Liver (tissue), 3 donors: ENCODE results near the gene CHAD.

Experiments used
- HNF4G ChIP-seq: IDR thresholded peaks from 2 replicates; pipeline ENCODE4 v1.6.1; 2016; ENCODE audit warnings: antibody characterized with exemption
- JUND ChIP-seq, 2 donors: IDR thresholded peaks; 2 replicates each; pipeline ENCODE4 v1.6.1; 2016; ENCODE audit warnings: antibody characterized with exemption in 2 of 2
- RXRA ChIP-seq, 2 donors: IDR thresholded peaks; 2 replicates each; pipeline ENCODE4 v1.6.1; 2017 to 2018; ENCODE audit warnings: antibody characterized with exemption in 2 of 2, mild to moderate bottlenecking in 1 of 2
- TF ChIP-seq, protein P1 (sequence below): fragments of 150-350 bp; IDR thresholded peaks from 2 replicates; pipeline ENCODE4 v1.5.1; 2017; ENCODE audit warnings: improper control_type of control experiment, low read depth, low read length; ENCODE audit not compliant: missing input control
- TF ChIP-seq, protein P2 (sequence below): IDR thresholded peaks from 2 replicates; pipeline ENCODE4 v1.6.1; 2016; ENCODE audit warnings: antibody characterized with exemption, mild to moderate bottlenecking
- TF ChIP-seq, protein P3 (sequence below): IDR thresholded peaks from 2 replicates; pipeline ENCODE4 v1.6.1; 2016; ENCODE audit warnings: antibody characterized with exemption
- TF ChIP-seq, protein P4 (sequence below): IDR thresholded peaks from 2 replicates; pipeline ENCODE4 v1.6.1; 2016; ENCODE audit warnings: antibody characterized with exemption
- TF ChIP-seq, protein P5 (sequence below): IDR thresholded peaks from 2 replicates; pipeline ENCODE4 v1.6.1; 2016; ENCODE audit warnings: antibody characterized with exemption
- donor health status: healthy.
- donor health status: healthy.

DNA sequence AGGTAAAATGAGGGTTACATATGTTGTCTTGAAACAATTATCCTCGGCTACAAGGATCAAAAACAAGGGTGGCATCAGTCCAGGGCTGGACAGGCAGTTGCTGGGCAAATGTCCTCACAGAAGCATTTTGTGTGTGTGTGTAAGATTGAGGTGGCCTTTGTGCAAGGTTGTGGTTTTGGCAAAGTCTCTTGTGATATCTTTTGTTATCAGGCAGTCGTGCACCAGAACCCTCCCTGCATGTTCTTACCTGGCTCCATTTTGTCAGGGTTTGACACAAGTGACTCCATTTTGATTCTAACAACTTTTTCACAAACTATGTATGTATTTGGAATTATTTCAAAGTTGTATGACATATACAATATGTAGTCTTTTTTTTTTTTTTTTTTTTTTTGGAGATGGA, 20.0 kb downstream of the CHAD start:
- TF ChIP-seq, protein P1, sequence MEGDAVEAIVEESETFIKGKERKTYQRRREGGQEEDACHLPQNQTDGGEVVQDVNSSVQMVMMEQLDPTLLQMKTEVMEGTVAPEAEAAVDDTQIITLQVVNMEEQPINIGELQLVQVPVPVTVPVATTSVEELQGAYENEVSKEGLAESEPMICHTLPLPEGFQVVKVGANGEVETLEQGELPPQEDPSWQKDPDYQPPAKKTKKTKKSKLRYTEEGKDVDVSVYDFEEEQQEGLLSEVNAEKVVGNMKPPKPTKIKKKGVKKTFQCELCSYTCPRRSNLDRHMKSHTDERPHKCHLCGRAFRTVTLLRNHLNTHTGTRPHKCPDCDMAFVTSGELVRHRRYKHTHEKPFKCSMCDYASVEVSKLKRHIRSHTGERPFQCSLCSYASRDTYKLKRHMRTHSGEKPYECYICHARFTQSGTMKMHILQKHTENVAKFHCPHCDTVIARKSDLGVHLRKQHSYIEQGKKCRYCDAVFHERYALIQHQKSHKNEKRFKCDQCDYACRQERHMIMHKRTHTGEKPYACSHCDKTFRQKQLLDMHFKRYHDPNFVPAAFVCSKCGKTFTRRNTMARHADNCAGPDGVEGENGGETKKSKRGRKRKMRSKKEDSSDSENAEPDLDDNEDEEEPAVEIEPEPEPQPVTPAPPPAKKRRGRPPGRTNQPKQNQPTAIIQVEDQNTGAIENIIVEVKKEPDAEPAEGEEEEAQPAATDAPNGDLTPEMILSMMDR, result no peak
- no peak for TF ChIP-seq RXRA (IDR thresholded peaks at IDR 0.05)
- TF ChIP-seq, protein P2, sequence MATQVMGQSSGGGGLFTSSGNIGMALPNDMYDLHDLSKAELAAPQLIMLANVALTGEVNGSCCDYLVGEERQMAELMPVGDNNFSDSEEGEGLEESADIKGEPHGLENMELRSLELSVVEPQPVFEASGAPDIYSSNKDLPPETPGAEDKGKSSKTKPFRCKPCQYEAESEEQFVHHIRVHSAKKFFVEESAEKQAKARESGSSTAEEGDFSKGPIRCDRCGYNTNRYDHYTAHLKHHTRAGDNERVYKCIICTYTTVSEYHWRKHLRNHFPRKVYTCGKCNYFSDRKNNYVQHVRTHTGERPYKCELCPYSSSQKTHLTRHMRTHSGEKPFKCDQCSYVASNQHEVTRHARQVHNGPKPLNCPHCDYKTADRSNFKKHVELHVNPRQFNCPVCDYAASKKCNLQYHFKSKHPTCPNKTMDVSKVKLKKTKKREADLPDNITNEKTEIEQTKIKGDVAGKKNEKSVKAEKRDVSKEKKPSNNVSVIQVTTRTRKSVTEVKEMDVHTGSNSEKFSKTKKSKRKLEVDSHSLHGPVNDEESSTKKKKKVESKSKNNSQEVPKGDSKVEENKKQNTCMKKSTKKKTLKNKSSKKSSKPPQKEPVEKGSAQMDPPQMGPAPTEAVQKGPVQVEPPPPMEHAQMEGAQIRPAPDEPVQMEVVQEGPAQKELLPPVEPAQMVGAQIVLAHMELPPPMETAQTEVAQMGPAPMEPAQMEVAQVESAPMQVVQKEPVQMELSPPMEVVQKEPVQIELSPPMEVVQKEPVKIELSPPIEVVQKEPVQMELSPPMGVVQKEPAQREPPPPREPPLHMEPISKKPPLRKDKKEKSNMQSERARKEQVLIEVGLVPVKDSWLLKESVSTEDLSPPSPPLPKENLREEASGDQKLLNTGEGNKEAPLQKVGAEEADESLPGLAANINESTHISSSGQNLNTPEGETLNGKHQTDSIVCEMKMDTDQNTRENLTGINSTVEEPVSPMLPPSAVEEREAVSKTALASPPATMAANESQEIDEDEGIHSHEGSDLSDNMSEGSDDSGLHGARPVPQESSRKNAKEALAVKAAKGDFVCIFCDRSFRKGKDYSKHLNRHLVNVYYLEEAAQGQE, result no peak
- TF ChIP-seq, protein P3, sequence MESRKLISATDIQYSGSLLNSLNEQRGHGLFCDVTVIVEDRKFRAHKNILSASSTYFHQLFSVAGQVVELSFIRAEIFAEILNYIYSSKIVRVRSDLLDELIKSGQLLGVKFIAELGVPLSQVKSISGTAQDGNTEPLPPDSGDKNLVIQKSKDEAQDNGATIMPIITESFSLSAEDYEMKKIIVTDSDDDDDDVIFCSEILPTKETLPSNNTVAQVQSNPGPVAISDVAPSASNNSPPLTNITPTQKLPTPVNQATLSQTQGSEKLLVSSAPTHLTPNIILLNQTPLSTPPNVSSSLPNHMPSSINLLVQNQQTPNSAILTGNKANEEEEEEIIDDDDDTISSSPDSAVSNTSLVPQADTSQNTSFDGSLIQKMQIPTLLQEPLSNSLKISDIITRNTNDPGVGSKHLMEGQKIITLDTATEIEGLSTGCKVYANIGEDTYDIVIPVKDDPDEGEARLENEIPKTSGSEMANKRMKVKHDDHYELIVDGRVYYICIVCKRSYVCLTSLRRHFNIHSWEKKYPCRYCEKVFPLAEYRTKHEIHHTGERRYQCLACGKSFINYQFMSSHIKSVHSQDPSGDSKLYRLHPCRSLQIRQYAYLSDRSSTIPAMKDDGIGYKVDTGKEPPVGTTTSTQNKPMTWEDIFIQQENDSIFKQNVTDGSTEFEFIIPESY, result no peak
- TF ChIP-seq, protein P4, sequence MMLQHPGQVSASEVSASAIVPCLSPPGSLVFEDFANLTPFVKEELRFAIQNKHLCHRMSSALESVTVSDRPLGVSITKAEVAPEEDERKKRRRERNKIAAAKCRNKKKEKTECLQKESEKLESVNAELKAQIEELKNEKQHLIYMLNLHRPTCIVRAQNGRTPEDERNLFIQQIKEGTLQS, result no peak
- TF ChIP-seq, protein P5, sequence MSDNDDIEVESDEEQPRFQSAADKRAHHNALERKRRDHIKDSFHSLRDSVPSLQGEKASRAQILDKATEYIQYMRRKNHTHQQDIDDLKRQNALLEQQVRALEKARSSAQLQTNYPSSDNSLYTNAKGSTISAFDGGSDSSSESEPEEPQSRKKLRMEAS, result no peak
- no peak for TF ChIP-seq HNF4G
- no peak for TF ChIP-seq JUND (IDR thresholded peaks at IDR 0.05)
